Stimulated activated memory B cell treated with anti-CD40 and anti-IgM and Interleukin-4, amounts not matched to agents 10 μg/mL and 1 μg/mL and 100 μg/mL, for 72 hours (primary cell): ENCODE results near the gene PPP4R2.

Experiments used
- ATAC-seq: fragments of 150-1000 bp; cut with Tn5 transposase; 2 replicates; pipeline ENCODE4 v1.10.0; 2021
- H3K27ac Mint-ChIP-seq: one replicate; pipeline ENCODE4 v1.8.0; 2022; ENCODE audit warnings: mild to moderate bottlenecking, mixed read lengths
- H3K27me3 Mint-ChIP-seq: one replicate; pipeline ENCODE4 v1.8.0; 2022; ENCODE audit warnings: mixed read lengths
- H3K36me3 Mint-ChIP-seq: one replicate; pipeline ENCODE4 v1.8.0; 2022; ENCODE audit warnings: mixed read lengths
- H3K4me1 Mint-ChIP-seq: one replicate; pipeline ENCODE4 v1.8.0; 2022; ENCODE audit warnings: mixed read lengths
- H3K4me3 Mint-ChIP-seq: one replicate; pipeline ENCODE4 v1.8.0; 2022; ENCODE audit warnings: mild to moderate bottlenecking, moderate library complexity, mixed read lengths
- H3K9me3 Mint-ChIP-seq: one replicate; pipeline ENCODE4 v1.8.0; 2022; ENCODE audit warnings: mixed read lengths

PPP4R2 gene

DNA sequence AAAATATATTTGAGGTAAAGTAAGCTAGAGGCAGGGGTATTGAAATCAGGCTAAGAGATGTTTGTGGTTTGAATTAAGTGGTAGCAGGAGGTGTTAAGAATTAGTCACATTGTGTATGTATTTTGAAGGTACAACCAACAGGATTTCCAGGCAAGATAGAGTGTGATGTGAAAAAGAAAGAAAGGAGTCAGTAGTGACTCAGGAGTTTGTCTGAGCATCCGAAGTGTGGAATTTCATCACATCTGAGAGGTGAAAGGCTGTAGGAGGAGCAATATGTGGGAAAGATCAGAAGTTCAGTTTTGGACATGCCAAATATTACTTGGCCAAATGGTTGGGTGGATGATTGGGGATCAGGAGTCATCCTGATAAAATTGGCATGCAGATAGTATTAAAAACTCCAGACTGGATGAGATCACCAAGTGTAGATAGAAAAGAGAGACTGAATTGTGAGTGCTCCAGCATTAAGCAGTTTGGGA is 32.7 kb downstream of the PPP4R2 start:
- Mint-ChIP-seq H3K27me3 (no peaks in the 10 kb centered on the region), H3K27ac (peak overlapping the region; percentile 2), H3K4me3 (no peak overlapping the region), H3K9me3 (no peaks in the 10 kb centered on the region), H3K36me3 (peaks cover 25% of the 10 kb centered on the region), H3K4me1 (peaks cover 81% of the 10 kb centered on the region)
- no peak for ATAC-seq

DNA sequence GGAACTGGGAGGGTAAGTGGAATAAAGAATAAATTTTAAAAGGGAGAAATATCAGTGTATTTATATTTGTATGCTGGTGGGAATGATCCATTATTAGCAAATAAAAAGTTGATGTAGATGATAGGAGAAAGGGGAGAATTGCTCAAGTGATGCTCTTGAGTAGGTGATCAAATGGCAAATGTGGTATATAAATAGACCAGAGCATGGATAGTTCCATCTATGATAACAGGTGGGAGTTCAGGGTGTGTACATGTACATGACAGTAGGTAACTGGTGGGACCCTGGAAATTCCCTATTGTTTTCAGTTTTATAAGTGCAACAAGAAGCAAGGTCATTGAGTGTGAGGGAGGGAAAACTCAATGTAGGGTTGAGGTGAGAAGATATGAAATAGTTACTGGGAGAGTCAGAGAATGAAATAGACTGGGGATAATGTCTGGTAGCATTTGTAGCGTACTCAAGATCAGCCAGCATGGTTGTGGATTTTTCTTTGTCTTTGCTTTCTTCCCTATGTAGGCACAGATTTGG is 33.5 kb downstream of the PPP4R2 start:
- H3K4me1 Mint-ChIP-seq = peaks cover 81% of the 10 kb centered on the region
- no peaks in the 10 kb centered on the region for H3K27me3 Mint-ChIP-seq
- peaks cover 33% of the 10 kb centered on the region for H3K36me3 Mint-ChIP-seq
- no peaks in the 10 kb centered on the region for H3K9me3 Mint-ChIP-seq
- H3K4me3 Mint-ChIP-seq = no peak overlapping the region
- H3K27ac Mint-ChIP-seq = peak overlapping the region; percentile 2
- ATAC-seq = no peak

- Mint-ChIP-seq H3K4me3 (no peak overlapping the region), H3K36me3 (peaks cover 34% of the 10 kb centered on the region), H3K27me3 (no peaks in the 10 kb centered on the region), H3K27ac (no peak overlapping the region), H3K4me1 (peaks cover 82% of the 10 kb centered on the region), H3K9me3 (no peaks in the 10 kb centered on the region)
- no peak for ATAC-seq
Observed at GRCh38 chr3:73031573-73032103, 35.0 kb downstream of the PPP4R2 start.

DNA sequence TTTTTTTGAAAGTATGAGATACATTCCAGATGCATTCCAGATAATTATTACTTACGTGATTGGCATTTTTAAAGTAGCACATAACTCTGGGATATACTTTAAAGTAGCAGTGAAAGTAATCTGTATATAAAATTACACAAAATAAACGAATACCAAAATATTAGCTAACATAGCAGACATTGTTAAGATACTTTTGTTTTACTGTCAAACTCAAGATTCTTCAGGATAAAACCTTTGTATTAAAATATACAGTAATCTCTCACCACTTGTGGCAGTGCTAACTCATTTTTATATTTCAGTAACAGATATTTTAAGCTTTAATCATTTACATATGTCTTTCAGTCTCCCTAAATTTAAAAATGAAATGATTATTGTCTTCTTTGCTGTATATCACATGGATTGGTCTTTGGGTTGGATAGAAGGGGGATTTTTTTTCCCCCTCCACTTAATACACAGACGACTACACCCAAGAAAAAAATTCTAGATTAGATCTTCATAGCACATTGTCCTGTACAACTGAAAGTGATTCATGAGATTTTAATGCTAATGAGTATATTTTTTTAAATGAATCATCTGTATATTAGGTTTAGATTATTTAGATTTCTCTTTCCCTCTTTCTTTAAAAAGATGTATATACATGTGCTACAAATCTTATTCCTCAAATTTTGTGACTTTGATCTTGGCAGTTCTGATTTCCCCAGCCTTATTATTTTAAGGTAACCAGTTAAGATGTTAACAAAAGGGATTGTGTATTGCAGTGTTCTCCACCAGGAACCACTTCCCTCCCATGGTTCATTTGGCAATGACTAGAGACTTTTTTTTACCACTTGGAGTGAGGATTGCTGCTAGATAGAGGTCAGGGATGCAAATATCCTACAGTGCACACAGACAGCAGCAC is 40.3 kb downstream of the PPP4R2 start:
- Mint-ChIP-seq H3K36me3 (peaks cover 31% of the 10 kb centered on the region), H3K4me1 (peaks cover 91% of the 10 kb centered on the region), H3K9me3 (no peaks in the 10 kb centered on the region), H3K27ac (peak overlapping the region; percentile 22), H3K27me3 (no peaks in the 10 kb centered on the region), H3K4me3 (no peak overlapping the region)
- no peak for ATAC-seq

- Mint-ChIP-seq H3K27me3 (no peaks in the 10 kb centered on the region), H3K9me3 (no peaks in the 10 kb centered on the region), H3K27ac (peak overlapping the region; percentile 30), H3K4me3 (no peak overlapping the region), H3K4me1 (peaks cover 66% of the 10 kb centered on the region), H3K36me3 (peaks cover 19% of the 10 kb centered on the region)
- no peak for ATAC-seq
Observed at GRCh38 chr3:73041537-73041936, 44.9 kb downstream of the PPP4R2 start.

DNA sequence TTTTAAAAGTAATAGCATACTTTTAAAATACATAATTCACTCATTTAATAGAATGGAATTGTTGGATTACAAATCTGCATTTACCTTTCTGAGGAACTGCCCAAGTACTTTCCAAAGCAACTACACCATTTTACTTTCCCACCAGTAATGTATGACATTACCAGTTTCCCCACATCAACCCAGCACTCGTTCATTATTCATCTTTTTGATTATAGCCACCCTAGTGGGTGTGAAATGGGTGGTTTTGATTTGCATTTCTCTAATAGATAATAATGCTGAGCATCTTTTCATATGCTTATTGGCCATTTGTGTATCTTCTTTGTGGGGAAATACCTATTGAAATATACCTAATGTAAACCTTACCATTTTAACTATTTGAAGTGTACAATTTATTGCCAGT is 46.8 kb downstream of the PPP4R2 start:
- peaks cover 51% of the 10 kb centered on the region for H3K4me1 Mint-ChIP-seq
- ATAC-seq = no peak
- H3K9me3 Mint-ChIP-seq = no peaks in the 10 kb centered on the region
- H3K27me3 Mint-ChIP-seq = no peaks in the 10 kb centered on the region
- peaks cover 17% of the 10 kb centered on the region for H3K36me3 Mint-ChIP-seq
- H3K4me3 Mint-ChIP-seq = no peak overlapping the region
- H3K27ac Mint-ChIP-seq = no peak overlapping the region

GRCh38 chr3:73045391-73045790 is 48.8 kb downstream of the PPP4R2 start:
- no peak for ATAC-seq
- H3K36me3 Mint-ChIP-seq = peaks cover 17% of the 10 kb centered on the region
- H3K27me3 Mint-ChIP-seq = no peaks in the 10 kb centered on the region
- H3K4me3 Mint-ChIP-seq = no peak overlapping the region
- H3K27ac Mint-ChIP-seq = no peak overlapping the region
- H3K4me1 Mint-ChIP-seq = peaks cover 36% of the 10 kb centered on the region
- no peaks in the 10 kb centered on the region for H3K9me3 Mint-ChIP-seq

DNA sequence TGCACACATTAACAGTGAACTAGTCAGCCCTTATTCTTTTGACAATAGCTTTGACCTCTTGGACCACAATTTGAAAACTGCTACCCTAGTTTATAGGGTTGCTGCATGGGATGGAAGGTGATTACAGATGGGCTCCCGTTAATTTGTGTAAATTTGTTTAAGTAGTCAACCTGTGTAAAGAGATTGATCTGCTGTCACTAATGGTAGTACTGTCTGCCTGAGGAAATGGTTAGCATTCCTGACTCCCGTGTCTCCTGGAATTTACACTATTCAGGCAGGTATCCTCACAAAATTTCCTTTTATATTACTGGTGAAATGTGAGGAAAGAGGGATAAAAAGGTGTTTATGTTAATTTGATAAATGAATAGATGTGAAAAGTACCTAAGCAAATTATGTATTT is 49.6 kb downstream of the PPP4R2 start:
- H3K9me3 Mint-ChIP-seq = no peaks in the 10 kb centered on the region
- peaks cover 28% of the 10 kb centered on the region for H3K4me1 Mint-ChIP-seq
- H3K4me3 Mint-ChIP-seq = no peak overlapping the region
- H3K27ac Mint-ChIP-seq = peak overlapping the region; percentile 43
- H3K36me3 Mint-ChIP-seq = peaks cover 17% of the 10 kb centered on the region
- no peaks in the 10 kb centered on the region for H3K27me3 Mint-ChIP-seq
- no peak for ATAC-seq

GRCh38 chr3:73049319-73049718 is 52.7 kb downstream of the PPP4R2 start:
- Mint-ChIP-seq H3K27ac (no peak overlapping the region), H3K9me3 (no peaks in the 10 kb centered on the region), H3K27me3 (no peaks in the 10 kb centered on the region), H3K36me3 (peaks cover 12% of the 10 kb centered on the region), H3K4me1 (peaks cover 10% of the 10 kb centered on the region), H3K4me3 (no peak overlapping the region)
- no peak for ATAC-seq

GRCh38 chr3:73052857-73053256 is 56.2 kb downstream of the PPP4R2 start:
- Mint-ChIP-seq H3K4me3 (no peak overlapping the region), H3K27ac (no peak overlapping the region), H3K4me1 (peaks cover 14% of the 10 kb centered on the region), H3K36me3 (peaks cover 7% of the 10 kb centered on the region), H3K9me3 (no peaks in the 10 kb centered on the region), H3K27me3 (no peaks in the 10 kb centered on the region)
- no peak for ATAC-seq

DNA sequence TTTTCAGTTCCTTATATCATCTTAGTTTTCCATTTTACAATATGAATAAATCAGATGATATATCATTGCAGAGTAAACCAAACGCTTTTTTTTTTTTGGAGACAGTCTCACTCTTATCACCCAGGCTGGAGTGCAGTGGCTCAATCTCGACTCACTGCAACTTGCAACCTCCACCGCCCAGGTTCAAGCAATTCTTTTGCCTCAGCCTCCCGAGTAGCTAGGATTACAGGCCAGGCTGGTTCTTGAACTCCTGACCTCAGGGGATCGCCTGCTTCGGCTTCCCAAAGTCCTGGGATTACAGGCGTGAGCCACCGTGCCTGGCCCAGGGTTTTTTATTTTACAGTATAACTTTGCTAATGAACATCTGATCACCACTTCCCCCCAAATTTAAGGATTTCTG is 59.0 kb downstream of the PPP4R2 start:
- Mint-ChIP-seq H3K4me3 (no peak overlapping the region), H3K9me3 (no peaks in the 10 kb centered on the region), H3K27ac (no peak overlapping the region), H3K27me3 (no peaks in the 10 kb centered on the region), H3K4me1 (peaks cover 14% of the 10 kb centered on the region), H3K36me3 (peaks cover 13% of the 10 kb centered on the region)
- no peak for ATAC-seq

DNA sequence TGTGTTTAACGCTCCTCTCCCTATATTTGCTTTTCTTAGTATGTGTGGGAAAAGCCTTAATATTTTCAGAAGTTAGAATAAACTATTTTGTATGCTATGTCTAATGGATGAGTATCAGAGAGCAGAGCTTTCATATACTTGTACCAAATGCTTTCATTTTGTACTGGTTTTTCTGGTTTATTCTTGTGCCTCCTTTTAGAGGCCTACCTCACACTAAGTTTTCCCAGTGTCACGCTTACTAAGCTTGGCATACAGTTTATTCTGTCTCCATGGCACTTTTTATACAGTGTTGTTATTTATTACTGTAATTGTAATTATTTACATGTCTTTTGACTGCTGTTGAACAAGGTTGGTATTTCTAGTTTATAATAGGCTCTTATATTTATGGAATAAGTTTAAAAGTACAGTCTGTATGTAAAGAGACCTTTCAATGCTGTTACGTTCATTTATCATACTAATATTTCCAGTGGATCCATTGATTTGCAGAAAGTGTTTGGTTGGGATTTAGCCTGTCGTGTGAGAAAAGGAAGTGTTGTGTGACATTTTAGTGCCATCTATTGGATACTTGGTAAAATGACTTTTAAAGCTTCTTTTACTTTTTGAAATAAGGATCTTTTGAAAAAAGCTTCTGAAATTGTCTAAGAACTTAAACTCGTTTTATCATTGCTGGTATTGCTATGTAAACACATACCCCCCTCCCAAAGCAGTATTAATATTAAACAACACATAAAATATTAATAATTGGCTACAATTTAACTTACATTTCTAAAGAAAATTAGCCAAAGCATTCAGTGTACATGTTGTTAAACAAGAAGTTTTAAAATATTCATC is 59.6 kb downstream of the PPP4R2 start:
- no peak overlapping the region for H3K4me3 Mint-ChIP-seq
- H3K9me3 Mint-ChIP-seq = no peaks in the 10 kb centered on the region
- peaks cover 13% of the 10 kb centered on the region for H3K36me3 Mint-ChIP-seq
- peaks cover 14% of the 10 kb centered on the region for H3K4me1 Mint-ChIP-seq
- H3K27me3 Mint-ChIP-seq = no peaks in the 10 kb centered on the region
- H3K27ac Mint-ChIP-seq = no peak overlapping the region
- no peak for ATAC-seq

- Mint-ChIP-seq H3K27me3 (no peaks in the 10 kb centered on the region), H3K27ac (no peak overlapping the region), H3K4me3 (no peak overlapping the region), H3K9me3 (no peaks in the 10 kb centered on the region), H3K4me1 (peaks cover 14% of the 10 kb centered on the region), H3K36me3 (peaks cover 13% of the 10 kb centered on the region)
- ATAC-seq = no peak
Observed at GRCh38 chr3:73056845-73057150, 60.2 kb downstream of the PPP4R2 start.

DNA sequence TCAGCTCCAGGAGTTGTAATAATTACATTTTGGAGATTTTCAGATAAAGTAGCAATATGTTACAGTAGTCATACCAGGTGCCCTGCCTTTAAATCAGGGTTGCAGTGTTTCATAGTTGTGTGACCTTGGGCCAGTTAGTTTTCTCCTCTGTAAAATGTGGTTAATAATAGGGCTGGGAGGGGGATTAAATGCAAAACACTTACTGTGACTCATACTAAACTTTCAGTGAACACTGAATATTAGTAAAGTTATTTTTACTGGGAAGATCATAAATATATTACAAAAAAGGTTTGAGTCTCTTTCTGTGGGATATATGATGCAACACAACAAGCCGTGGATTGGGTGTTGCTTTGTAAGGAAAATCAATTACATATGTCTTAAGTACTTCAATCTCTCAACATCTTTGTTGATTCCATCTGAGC is 63.7 kb downstream of the PPP4R2 start:
- Mint-ChIP-seq H3K9me3 (no peaks in the 10 kb centered on the region), H3K27ac (no peak overlapping the region), H3K4me1 (peaks cover 10% of the 10 kb centered on the region), H3K4me3 (no peak overlapping the region), H3K27me3 (no peaks in the 10 kb centered on the region), H3K36me3 (peaks cover 26% of the 10 kb centered on the region)
- no peak for ATAC-seq

DNA sequence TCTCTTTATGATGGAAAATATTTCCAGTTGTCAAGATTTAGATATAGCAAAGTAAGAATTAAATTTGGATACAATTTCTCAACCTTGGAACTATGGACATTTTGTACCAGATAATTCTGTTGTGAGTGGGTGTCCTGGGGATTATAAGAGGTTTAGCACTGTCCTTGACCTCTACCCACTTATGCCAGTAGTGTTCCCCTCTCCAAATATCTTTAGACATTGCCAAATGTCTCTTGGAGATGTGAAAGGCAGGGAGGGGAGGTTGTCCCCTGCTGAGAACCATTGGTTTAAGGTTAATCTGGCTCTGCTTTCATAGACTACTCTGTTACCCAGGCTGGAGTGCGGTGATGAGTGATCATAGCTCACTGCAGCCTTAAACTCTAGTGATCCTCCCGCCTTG is 64.8 kb downstream of the PPP4R2 start, which contains the start of gene EBLN2:
Gene EBLN2 (plus strand): TSS at position 244 of the 400 bp plus-strand sequence. CDS start 423 bp downstream, outside the sequence.
- Mint-ChIP-seq H3K27ac (no peak within 1 kb of the TSS), H3K4me1 (peaks cover 1% of the 10 kb centered on the region), H3K9me3 (no peaks in the 10 kb centered on the region), H3K4me3 (no peak within 1 kb of the TSS), H3K36me3 (peaks cover 28% of the 10 kb centered on the region), H3K27me3 (no peaks in the 10 kb centered on the region)
- ATAC-seq = no peak
